ENCODE measurements around the gene CASD1. TPM values are rescaled to one million over a fixed set of nuclear protein-coding genes. Genes with fewer than 3 reads are reported as not detected.
A peak's percentile ranks its signal among the peaks of the same experiment; 100 is the strongest.

Gene CASD1
- total RNA-seq, 2 donors from 2014 or later: 14.1 to 15.8 TPM

DNA sequence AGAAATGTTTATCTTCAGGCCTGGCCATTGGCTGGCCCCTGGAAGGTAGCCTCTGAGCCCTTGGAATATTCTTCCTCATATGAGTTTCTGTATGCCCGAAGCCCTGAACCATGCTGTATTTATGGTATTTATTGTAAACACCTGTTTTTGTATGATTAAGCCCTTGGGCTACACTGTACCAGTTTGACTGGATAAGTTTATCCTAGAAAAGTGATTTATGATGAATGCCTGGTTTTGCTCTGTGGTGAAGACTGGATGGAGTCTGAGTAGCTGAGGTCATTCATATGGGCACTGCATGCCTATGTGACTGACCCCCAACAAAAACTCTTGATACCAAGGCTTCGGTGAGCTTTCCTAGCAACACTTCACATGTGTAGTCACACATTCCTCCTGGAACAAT is 66.7 kb downstream of the CASD1 start:
- no peak for ATAC-seq (replicated peaks in 1 of 2)
- peaks cover 8 to 31% of the 10 kb centered on the region in 2 donors for H3K9me3 Mint-ChIP-seq
- H3K4me1 Mint-ChIP-seq (ENCODE audit: low read depth): peaks cover 10% of the 10 kb centered on the region
- no peak overlapping the region for H3K4me3 Mint-ChIP-seq
- no peak for DNase-seq
- H3K27ac Mint-ChIP-seq: no peak overlapping the region
- peaks cover 30 to 33% of the 10 kb centered on the region in 2 donors for H3K36me3 Mint-ChIP-seq (ENCODE audit: insufficient read depth in 2 of 2)
- no peaks in the 10 kb centered on the region for H3K27me3 Mint-ChIP-seq (ENCODE audit: low read depth)

DNA sequence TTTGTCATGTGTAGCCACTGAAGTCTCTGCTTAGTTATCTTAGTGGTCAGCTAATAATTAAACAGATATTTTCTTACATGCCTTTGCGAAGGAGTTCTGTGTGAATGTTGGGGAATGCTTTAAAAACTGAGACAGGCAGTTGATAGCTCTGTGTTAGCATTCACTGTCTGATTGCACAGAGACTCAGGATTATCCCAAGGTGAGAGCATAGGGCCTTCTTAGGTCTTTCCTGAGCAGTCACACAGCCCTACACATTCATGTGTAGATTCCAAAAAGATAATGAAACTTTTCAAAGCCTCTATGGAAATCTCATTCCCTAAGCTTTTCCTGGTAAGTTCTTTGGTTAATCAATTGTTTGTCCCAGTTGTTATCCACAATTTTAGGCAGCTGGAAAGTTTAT is 67.7 kb downstream of the CASD1 start:
- no peak for ATAC-seq (replicated peaks in 1 of 2)
- peaks cover 10% of the 10 kb centered on the region for H3K4me1 Mint-ChIP-seq (ENCODE audit: low read depth)
- no peaks in the 10 kb centered on the region for H3K27me3 Mint-ChIP-seq (ENCODE audit: low read depth)
- H3K9me3 Mint-ChIP-seq: peaks cover 10 to 32% of the 10 kb centered on the region in 2 donors
- peaks cover 32 to 35% of the 10 kb centered on the region in 2 donors for H3K36me3 Mint-ChIP-seq (ENCODE audit: insufficient read depth in 2 of 2)
- H3K27ac Mint-ChIP-seq: no peak overlapping the region
- no peak overlapping the region for H3K4me3 Mint-ChIP-seq
- DNase-seq: no peak

DNA sequence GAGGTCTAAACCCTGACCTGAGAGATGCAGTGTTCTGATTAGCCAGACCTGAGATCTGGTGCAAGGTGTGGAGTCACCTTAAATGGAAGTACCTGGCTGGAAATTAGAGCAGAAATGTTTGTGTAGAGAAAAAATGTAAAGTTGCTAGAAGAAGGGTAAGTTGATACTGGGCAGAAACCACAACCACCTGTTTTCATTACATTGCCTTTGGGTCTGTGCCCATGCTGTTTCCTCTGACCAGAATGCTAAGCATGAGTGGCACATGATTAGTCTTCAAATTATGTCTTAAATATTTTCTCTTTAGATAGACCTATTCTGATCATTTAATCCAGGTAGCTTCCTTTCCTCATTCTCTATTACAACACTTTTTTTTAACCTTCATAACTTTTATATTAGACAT is 69.0 kb downstream of the CASD1 start:
- no peak for DNase-seq
- Mint-ChIP-seq H3K27me3 (ENCODE audit: low read depth) (no peaks in the 10 kb centered on the region), H3K9me3 (peaks cover 10 to 22% of the 10 kb centered on the region in 2 donors), H3K27ac (no peak overlapping the region), H3K36me3 (ENCODE audit: insufficient read depth in 2 of 2) (peaks cover 28 to 32% of the 10 kb centered on the region in 2 donors), H3K4me3 (no peak overlapping the region), H3K4me1 (ENCODE audit: low read depth) (peaks cover 10% of the 10 kb centered on the region)
- no peak for ATAC-seq (replicated peaks in 1 of 2)

DNA sequence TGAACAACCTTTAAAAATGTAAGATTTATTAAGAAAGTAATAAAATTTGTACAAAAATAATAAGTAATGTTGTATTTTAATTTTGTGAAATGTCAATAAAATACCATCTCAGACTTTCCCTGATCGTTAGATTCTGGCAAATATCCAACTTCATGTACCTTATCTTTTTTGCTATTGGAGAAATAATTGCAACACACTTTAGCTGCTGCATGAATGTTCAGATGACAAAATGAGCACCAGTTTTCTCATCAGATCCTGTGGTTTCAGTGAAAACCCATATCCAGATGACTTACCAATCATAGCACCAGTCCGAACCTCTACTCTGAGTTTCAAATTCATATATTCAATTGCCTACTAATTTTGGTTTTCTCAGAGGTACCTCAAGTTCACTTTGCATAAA is 69.9 kb downstream of the CASD1 start:
- peaks cover 10 to 18% of the 10 kb centered on the region in 2 donors for H3K9me3 Mint-ChIP-seq
- ATAC-seq (replicated peaks in 1 of 2): peak in 1 of 2 donors; percentile 20
- H3K36me3 Mint-ChIP-seq (ENCODE audit: insufficient read depth in 2 of 2): peaks cover 22 to 25% of the 10 kb centered on the region in 2 donors
- DNase-seq: no peak
- no peaks in the 10 kb centered on the region for H3K27me3 Mint-ChIP-seq (ENCODE audit: low read depth)
- no peak overlapping the region for H3K27ac Mint-ChIP-seq
- peaks cover 10% of the 10 kb centered on the region for H3K4me1 Mint-ChIP-seq (ENCODE audit: low read depth)
- H3K4me3 Mint-ChIP-seq: no peak overlapping the region

DNA sequence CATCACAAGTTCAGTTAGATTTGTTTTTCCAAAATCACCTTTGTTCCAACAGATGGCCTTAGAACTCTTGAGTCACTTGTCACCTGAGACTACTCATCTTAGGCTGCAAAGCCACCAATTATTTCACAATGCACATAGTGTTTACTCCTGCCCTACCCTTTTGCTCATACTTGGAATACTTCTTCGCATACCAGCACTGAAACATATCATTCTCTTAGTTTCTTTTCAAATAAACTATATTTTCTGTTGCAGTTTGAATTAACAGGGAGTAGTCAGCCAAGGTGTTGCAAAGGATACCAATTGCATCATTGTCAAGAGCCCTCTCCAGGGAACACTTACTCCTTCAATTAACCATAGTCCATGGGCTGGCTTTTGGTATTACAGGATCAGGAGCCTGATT is 71.0 kb downstream of the CASD1 start:
- Mint-ChIP-seq H3K36me3 (ENCODE audit: insufficient read depth in 2 of 2) (peaks cover 14 to 19% of the 10 kb centered on the region in 2 donors), H3K4me3 (peak overlapping the region in 1 of 2 donors; percentile 43), H3K27me3 (ENCODE audit: low read depth) (no peaks in the 10 kb centered on the region), H3K9me3 (peaks cover 6 to 13% of the 10 kb centered on the region in 2 donors), H3K4me1 (ENCODE audit: low read depth) (peaks cover 10% of the 10 kb centered on the region), H3K27ac (peak overlapping the region; percentile 34)
- DNase-seq (peak in 1 of 2 donors; percentile 1), ATAC-seq (replicated peaks in 1 of 2) (peak; percentile 78 to 98)

DNA sequence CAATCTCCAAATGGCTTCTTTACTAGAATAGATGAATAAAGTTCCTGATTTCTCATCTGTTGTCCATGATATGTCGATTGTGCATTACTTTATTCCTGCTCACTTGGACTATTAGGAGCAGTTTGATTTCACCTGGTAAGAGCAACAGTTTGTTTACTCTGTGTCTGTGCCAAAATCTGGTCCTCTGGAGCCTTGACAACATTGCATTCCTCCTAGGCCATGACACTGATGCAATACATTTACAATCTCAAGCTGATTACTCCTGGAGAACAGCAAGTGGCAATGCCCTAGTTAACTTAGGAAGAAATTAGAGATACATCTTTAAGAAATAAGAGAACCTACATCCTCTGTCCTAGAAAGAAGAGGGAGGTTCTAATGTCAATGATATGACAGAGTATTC is 74.5 kb downstream of the CASD1 start:
- H3K27me3 Mint-ChIP-seq (ENCODE audit: low read depth): no peaks in the 10 kb centered on the region
- H3K27ac Mint-ChIP-seq: no peak overlapping the region
- H3K9me3 Mint-ChIP-seq: peaks cover 2 to 7% of the 10 kb centered on the region in 2 donors
- DNase-seq: no peak
- H3K4me3 Mint-ChIP-seq: no peak overlapping the region
- ATAC-seq (replicated peaks in 1 of 2): no peak
- peaks cover 9 to 10% of the 10 kb centered on the region in 2 donors for H3K36me3 Mint-ChIP-seq (ENCODE audit: insufficient read depth in 2 of 2)
- H3K4me1 Mint-ChIP-seq (ENCODE audit: low read depth): peaks cover 10% of the 10 kb centered on the region

DNA sequence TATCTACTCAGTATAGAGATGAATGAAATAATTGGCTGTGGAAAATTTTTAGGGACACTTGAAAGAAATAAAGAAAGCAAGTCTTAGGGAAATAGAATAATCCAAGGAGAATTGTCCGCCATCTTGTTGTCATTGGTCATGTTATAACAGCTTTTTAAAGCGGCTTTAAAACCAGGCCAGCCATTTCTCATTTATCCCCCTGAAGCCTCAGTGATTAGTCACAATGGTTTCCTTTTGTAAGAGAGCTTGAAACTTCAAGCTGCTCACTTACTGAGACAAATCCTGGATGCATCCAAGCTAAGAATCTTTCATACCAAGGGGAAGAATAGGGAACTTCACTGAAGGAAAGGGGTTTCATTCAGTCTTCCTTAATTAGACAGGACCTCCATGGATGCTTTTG is 78.5 kb downstream of the CASD1 start:
- peaks cover 1 to 3% of the 10 kb centered on the region in 2 donors for H3K36me3 Mint-ChIP-seq (ENCODE audit: insufficient read depth in 2 of 2)
- no peaks in the 10 kb centered on the region for H3K27me3 Mint-ChIP-seq (ENCODE audit: low read depth)
- H3K4me1 Mint-ChIP-seq (ENCODE audit: low read depth): no peaks in the 10 kb centered on the region
- DNase-seq: no peak
- no peak overlapping the region for H3K4me3 Mint-ChIP-seq
- no peaks in the 10 kb centered on the region for H3K9me3 Mint-ChIP-seq
- no peak overlapping the region for H3K27ac Mint-ChIP-seq
- no peak for ATAC-seq (replicated peaks in 1 of 2)

DNA sequence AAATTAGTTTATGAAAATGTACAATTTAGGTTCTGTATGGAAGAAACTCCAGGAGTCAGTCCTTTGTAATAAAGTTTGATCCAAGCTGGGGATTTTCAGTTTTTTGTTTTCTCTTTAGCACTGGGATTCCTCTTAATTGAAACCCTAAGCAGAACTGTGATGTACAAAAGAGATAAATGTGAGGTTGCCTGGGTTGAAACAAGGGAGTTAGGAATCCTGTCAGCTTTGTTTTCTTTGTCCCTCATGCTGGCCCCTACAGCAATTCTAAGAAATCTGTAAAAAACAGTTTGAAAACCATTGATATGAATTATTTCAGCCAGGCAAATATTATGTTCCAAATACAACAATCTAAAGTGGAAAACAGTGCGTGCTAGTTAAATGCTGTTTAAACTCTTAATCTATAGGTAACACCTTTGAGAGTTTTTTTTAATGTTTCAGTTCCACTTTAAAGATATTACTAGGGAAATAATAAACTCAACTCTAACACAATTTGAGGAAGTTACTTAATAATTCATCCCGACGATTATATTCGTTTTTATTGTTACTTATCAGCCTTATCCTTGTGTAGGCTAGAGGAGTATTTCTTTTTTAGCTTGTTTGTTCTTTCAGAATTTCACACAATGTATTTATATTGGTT is 81.0 kb downstream of the CASD1 start:
- Mint-ChIP-seq H3K9me3 (no peaks in the 10 kb centered on the region), H3K4me1 (ENCODE audit: low read depth) (no peaks in the 10 kb centered on the region), H3K4me3 (no peak overlapping the region), H3K36me3 (ENCODE audit: insufficient read depth in 2 of 2) (peaks cover 1 to 3% of the 10 kb centered on the region in 2 donors), H3K27ac (no peak overlapping the region), H3K27me3 (ENCODE audit: low read depth) (no peaks in the 10 kb centered on the region)
- ATAC-seq (replicated peaks in 1 of 2) (no peak), DNase-seq (no peak)

DNA sequence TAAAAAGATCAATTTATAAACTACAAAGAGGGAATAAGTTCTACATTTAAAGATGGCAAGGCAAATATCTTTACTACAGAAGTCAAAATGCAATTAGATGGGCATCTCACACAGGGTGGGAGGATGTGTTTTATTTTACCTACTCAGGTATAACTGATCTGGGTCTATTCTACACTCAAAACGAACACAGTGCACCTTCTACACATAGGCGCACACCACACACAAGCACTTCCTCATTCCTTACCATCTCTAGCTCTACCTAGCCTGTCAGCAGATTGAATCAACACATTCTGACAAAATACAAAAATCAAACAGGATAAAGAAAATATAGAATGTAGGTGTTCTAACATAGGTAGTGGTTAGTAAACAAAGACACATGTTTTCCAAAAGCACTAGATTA is 81.6 kb downstream of the CASD1 start:
- Mint-ChIP-seq H3K9me3 (no peaks in the 10 kb centered on the region), H3K36me3 (ENCODE audit: insufficient read depth in 2 of 2) (peaks cover 1 to 3% of the 10 kb centered on the region in 2 donors), H3K4me1 (ENCODE audit: low read depth) (no peaks in the 10 kb centered on the region), H3K27ac (no peak overlapping the region), H3K4me3 (no peak overlapping the region), H3K27me3 (ENCODE audit: low read depth) (no peaks in the 10 kb centered on the region)
- no peak for ATAC-seq (replicated peaks in 1 of 2)
- no peak for DNase-seq

DNA sequence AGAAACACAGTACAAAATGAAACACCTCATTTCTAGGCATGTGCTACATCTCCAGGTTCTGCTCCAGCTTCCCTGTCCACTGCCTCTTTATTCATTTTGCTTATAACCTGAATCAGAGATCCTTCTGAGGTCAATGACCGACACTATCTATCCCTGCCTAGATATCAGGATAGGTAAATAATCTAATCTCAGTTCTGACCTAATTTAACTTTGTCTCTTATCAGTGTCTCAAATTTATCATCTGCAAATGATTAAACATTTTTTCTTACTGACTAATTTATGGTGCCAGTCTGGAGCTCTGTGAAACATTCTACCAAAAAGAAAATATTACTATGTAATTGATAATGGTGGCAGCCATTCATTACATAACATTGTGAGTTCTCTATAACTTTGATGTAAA is 85.3 kb downstream of the CASD1 start:
- ATAC-seq (replicated peaks in 1 of 2) (no peak), DNase-seq (no peak)
- no peaks in the 10 kb centered on the region for H3K9me3 Mint-ChIP-seq
- H3K4me1 Mint-ChIP-seq (ENCODE audit: low read depth): no peaks in the 10 kb centered on the region
- no peak overlapping the region for H3K4me3 Mint-ChIP-seq
- no peaks in the 10 kb centered on the region for H3K27me3 Mint-ChIP-seq (ENCODE audit: low read depth)
- H3K27ac Mint-ChIP-seq: no peak overlapping the region
- peaks cover 0 to 1% of the 10 kb centered on the region in 2 donors for H3K36me3 Mint-ChIP-seq (ENCODE audit: insufficient read depth in 2 of 2)

DNA sequence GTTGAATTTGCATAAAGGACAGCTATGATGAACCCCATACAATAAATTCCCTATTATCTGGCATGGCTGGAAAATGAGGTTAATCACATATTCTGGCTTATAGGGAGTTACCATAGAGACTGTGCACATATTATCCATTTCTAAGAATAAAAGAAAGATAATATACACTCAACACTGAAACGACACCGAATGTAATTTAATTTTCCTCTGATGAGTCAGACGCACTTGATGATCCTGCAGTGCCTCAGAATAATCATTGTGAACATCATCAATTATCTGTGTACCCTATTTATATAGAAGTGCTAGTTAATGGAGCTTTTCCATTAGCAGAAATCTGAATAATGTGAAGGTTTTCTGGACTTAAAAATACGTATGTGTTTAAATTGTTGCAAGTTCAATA is 86.1 kb downstream of the CASD1 start:
- no peak overlapping the region for H3K4me3 Mint-ChIP-seq
- no peaks in the 10 kb centered on the region for H3K27me3 Mint-ChIP-seq (ENCODE audit: low read depth)
- no peaks in the 10 kb centered on the region for H3K9me3 Mint-ChIP-seq
- no peaks in the 10 kb centered on the region for H3K4me1 Mint-ChIP-seq (ENCODE audit: low read depth)
- no peak for DNase-seq
- ATAC-seq (replicated peaks in 1 of 2): no peak
- H3K27ac Mint-ChIP-seq: no peak overlapping the region
- no peaks in the 10 kb centered on the region for H3K36me3 Mint-ChIP-seq (ENCODE audit: insufficient read depth in 2 of 2)

DNA sequence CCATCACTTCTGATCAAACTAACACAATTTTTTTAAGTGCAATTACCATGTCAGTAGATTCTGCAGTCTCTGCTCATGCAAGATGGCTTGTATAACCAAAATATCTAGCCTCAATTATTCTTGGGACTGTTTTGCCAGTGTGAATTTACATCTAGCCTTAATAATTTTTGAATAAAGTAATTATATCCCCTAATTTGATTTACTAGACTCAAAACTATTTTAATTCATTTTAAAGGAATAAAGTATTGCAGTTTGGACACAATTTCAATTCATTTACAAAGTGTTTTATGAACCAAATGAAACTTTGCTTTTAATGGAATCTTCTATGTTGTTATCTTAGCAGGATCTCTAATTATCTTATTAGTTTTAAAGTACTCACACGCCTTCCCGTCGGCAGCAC is 90.7 kb downstream of the CASD1 start:
- Mint-ChIP-seq H3K36me3 (ENCODE audit: insufficient read depth in 2 of 2) (peaks cover 0 to 1% of the 10 kb centered on the region in 2 donors), H3K9me3 (no peaks in the 10 kb centered on the region), H3K4me3 (no peak overlapping the region), H3K27me3 (ENCODE audit: low read depth) (peaks cover 7% of the 10 kb centered on the region), H3K4me1 (ENCODE audit: low read depth) (no peaks in the 10 kb centered on the region), H3K27ac (no peak overlapping the region)
- DNase-seq: no peak
- no peak for ATAC-seq (replicated peaks in 1 of 2)

DNA sequence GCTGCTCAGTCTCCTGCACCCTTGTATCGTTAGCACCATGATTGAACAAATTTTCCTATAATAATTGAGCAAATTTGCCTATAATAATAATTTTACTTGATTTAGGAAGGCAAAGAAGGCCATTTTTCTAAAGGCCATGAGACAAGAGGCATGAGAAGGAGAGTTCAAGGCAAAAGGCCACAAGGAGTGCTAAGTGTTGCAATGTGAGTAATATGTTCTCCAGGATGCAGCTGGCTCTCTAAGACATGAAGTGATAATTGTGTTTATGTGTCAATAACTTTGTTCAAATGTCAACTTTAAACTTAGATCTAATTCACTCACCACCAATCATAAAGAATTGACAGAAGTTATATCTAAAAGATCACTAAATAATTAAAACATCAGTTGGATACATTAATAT is 92.6 kb downstream of the CASD1 start:
- Mint-ChIP-seq H3K27me3 (ENCODE audit: low read depth) (peaks cover 11% of the 10 kb centered on the region), H3K9me3 (peaks cover 2 to 7% of the 10 kb centered on the region in 2 donors), H3K27ac (no peak overlapping the region), H3K4me3 (no peak overlapping the region), H3K4me1 (ENCODE audit: low read depth) (no peaks in the 10 kb centered on the region), H3K36me3 (ENCODE audit: insufficient read depth in 2 of 2) (peaks cover 0 to 6% of the 10 kb centered on the region in 2 donors)
- DNase-seq (no peak), ATAC-seq (replicated peaks in 1 of 2) (no peak)

DNA sequence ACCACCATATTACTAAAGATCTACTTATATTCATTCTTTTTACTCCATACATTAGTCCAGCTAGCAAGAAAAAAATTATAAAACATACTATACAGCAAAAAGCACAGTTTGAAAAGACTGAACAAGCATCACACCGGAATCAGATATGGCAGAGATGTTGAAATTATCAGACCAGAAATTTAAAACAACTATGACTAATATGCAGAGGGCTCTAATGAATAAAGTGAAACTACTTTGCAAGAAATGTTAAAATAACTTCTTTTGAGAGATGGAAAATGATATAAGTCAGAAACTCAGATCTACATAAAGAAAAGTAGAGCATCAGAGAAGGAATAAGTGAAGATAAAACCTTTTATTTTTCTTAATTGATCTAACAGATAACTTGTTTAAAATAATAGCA is 95.4 kb downstream of the CASD1 start:
- ATAC-seq (replicated peaks in 1 of 2) (no peak), DNase-seq (no peak)
- Mint-ChIP-seq H3K27ac (no peak overlapping the region), H3K9me3 (peaks cover 2 to 11% of the 10 kb centered on the region in 2 donors), H3K4me3 (no peak overlapping the region), H3K36me3 (ENCODE audit: insufficient read depth in 2 of 2) (peaks cover 0 to 8% of the 10 kb centered on the region in 2 donors), H3K27me3 (ENCODE audit: low read depth) (peaks cover 30% of the 10 kb centered on the region), H3K4me1 (ENCODE audit: low read depth) (no peaks in the 10 kb centered on the region)
